ENCODE data around the gene FSD1L.

- no peak for TF ChIP-seq HDAC2 (IDR thresholded peaks at IDR 0.05)
- no peak for TF ChIP-seq TFCP2L1 (CRISPR knock-in tag; IDR thresholded peaks at IDR 0.05)
- no peak for TF ChIP-seq REST (IDR thresholded peaks at IDR 0.05)
- no peak for TF ChIP-seq JUN (IDR thresholded peaks at IDR 0.05)
- TF ChIP-seq CTCF (IDR thresholded peaks at IDR 0.05) = no peak
- TF ChIP-seq TP53 (CRISPR knock-in tag; IDR thresholded peaks at IDR 0.05) = no peak
- no peak for TF ChIP-seq ESRRA (IDR thresholded peaks at IDR 0.05; ENCODE audit: borderline replicate concordance, low read length)
- TF ChIP-seq POLR2A (IDR thresholded peaks at IDR 0.05; ENCODE audit: low read length) = no peak
These were observed 145.3 kb downstream of the FSD1L start for GRCh38 chr9:105593145-105593544.
